Calu3 (cell line): ENCODE results near the gene TMEM214. TPM values are rescaled to one million over a fixed set of nuclear protein-coding genes. Genes with fewer than 3 reads are reported as not detected.

Source experiments
- BruUV-seq: library from RNA; stranded (reverse); fragments of 400-500 nt; replicated peaks from 2 replicates; lab custom pipeline; 2021; lab: Mats Ljungman, UMichigan
- CTCF ChIA-PET: fragments of 300-600 bp; sonication (Branson Sonifier 250); formaldehyde crosslinking; loops from one replicate; lab custom pipeline; 2022; ENCODE audit warnings: antibody characterized with exemption; lab: Charles Lee
- DNase-seq: peaks from one replicate; pipeline ENCODE4 v3.0.0; 2022
- H3K27ac Mint-ChIP-seq: one replicate; pipeline ENCODE4 v1.8.0; 2022; ENCODE audit warnings: mixed read lengths; ENCODE audit not compliant: unreplicated experiment
- H3K27me3 Mint-ChIP-seq: one replicate; pipeline ENCODE4 v1.8.0; 2022; ENCODE audit warnings: mixed read lengths; ENCODE audit not compliant: unreplicated experiment
- H3K36me3 Mint-ChIP-seq: one replicate; pipeline ENCODE4 v1.8.0; 2022; ENCODE audit warnings: mild to moderate bottlenecking, moderate library complexity, mixed read lengths; ENCODE audit not compliant: insufficient read depth, unreplicated experiment
- H3K4me1 Mint-ChIP-seq: one replicate; pipeline ENCODE4 v1.8.0; 2022; ENCODE audit warnings: mild to moderate bottlenecking, low read depth, mixed read lengths; ENCODE audit not compliant: unreplicated experiment
- H3K4me3 Mint-ChIP-seq: one replicate; pipeline ENCODE4 v1.8.0; 2022; ENCODE audit warnings: mild to moderate bottlenecking, low read depth, moderate library complexity, mixed read lengths; ENCODE audit not compliant: unreplicated experiment
- H3K9me3 Mint-ChIP-seq: one replicate; pipeline ENCODE4 v1.8.0; 2022; ENCODE audit warnings: low read depth, mixed read lengths; ENCODE audit not compliant: unreplicated experiment
- CTCF ChIP-seq: fragments of 200-600 bp; IDR thresholded peaks from one replicate; pipeline ENCODE4 v1.8.0; 2022; ENCODE audit warnings: antibody characterized with exemption; ENCODE audit not compliant: unreplicated experiment
- intact Hi-C: fragments of 100-400 bp; cut with micrococcal nuclease; formaldehyde crosslinking; loops from one replicate; pipeline ENCODE4 v1.10.0; 2022; ENCODE audit not compliant: unreplicated experiment
- total RNA-seq: library from RNA; stranded (reverse); gene quantifications from 2 replicates; pipeline ENCODE4 v1.2.3, GENCODE V29; 2022

Gene TMEM214
- total RNA-seq, 1 experiment from 2014 or later = 79.6 TPM

- peak; percentile 70 for DNase-seq
- no TSS peak for BruUV-seq
- H3K4me1 Mint-ChIP-seq = peaks cover 37% of the 10 kb centered on the region
- H3K27me3 Mint-ChIP-seq = no peaks in the 10 kb centered on the region
- TF ChIP-seq CTCF = peak; percentile 83
- no peaks in the 10 kb centered on the region for H3K9me3 Mint-ChIP-seq
- no peak overlapping the region for H3K27ac Mint-ChIP-seq
- no peak overlapping the region for H3K4me3 Mint-ChIP-seq
- CTCF ChIA-PET = interaction anchor here (0.6 to 4.4 kb wide), 15 partner anchors 17 to 232 kb away, joined by 3 to 144 read pairs (median 5); partner anchors contain the start of genes DPYSL5 and KHK
- intact Hi-C loops = loop anchor here (1.0 to 5.0 kb wide), 2 partner anchors 56 to 170 kb away; partner anchors contain the start of gene DPYSL5
- H3K36me3 Mint-ChIP-seq = peaks cover 12% of the 10 kb centered on the region
Observed at GRCh38 chr2:27016801-27017325, 15.9 kb upstream of the TMEM214 start.

GRCh38 chr2:27018142-27018541 is 14.6 kb upstream of the TMEM214 start:
- BruUV-seq = no TSS peak
- TF ChIP-seq CTCF = no peak
- intact Hi-C loops = loop anchor here (5.0 kb wide), 1 partner anchor 171 kb away; the partner anchor contains the start of gene DPYSL5
- Mint-ChIP-seq H3K27ac (no peak overlapping the region), H3K36me3 (peaks cover 12% of the 10 kb centered on the region), H3K4me3 (no peak overlapping the region), H3K9me3 (no peaks in the 10 kb centered on the region), H3K4me1 (peaks cover 40% of the 10 kb centered on the region), H3K27me3 (no peaks in the 10 kb centered on the region)
- CTCF ChIA-PET = interaction anchor here (4.4 kb wide), 1 partner anchor 56 kb away, joined by 144 read pairs; no protein-coding TSS in a partner anchor
- no peak for DNase-seq

GRCh38 chr2:27019459-27019858 is 13.3 kb upstream of the TMEM214 start:
- peaks cover 23% of the 10 kb centered on the region for H3K36me3 Mint-ChIP-seq
- intact Hi-C loops = loop anchor here (5.0 kb wide), 1 partner anchor 172 kb away; the partner anchor contains the start of gene DPYSL5

More at GRCh38 chr2:27019459-27019858, 13.3 kb upstream of the TMEM214 start:
- no TSS peak for BruUV-seq
- no peak for TF ChIP-seq CTCF
- CTCF ChIA-PET = interaction anchor here (0.5 to 1.3 kb wide), 2 partner anchors 58 to 180 kb away, joined by 4 to 9 read pairs; no protein-coding TSS in a partner anchor
- Mint-ChIP-seq H3K9me3 (no peaks in the 10 kb centered on the region), H3K27ac (no peak overlapping the region), H3K27me3 (no peaks in the 10 kb centered on the region), H3K4me1 (peaks cover 40% of the 10 kb centered on the region), H3K4me3 (no peak overlapping the region)
- no peak for DNase-seq
